IPS-15b (cell line): ENCODE measurements around the gene FAM168A.
A peak's percentile ranks its signal among the peaks of the same experiment; 100 is the strongest.

Source experiments
- H3K27me3 ChIP-seq: one replicate; pipeline ENCODE4 v1.6.1; 2013; ENCODE audit warnings: low read length; ENCODE audit not compliant: control insufficient read depth, insufficient read depth
- H3K36me3 ChIP-seq: one replicate; pipeline ENCODE4 v1.6.1; 2013; ENCODE audit warnings: low read length; ENCODE audit not compliant: control insufficient read depth, insufficient read depth
- H3K4me1 ChIP-seq: one replicate; pipeline ENCODE4 v1.6.1; 2013; ENCODE audit warnings: mild to moderate bottlenecking, low read length; ENCODE audit not compliant: control insufficient read depth, insufficient read depth
- H3K4me3 ChIP-seq: one replicate; pipeline ENCODE4 v1.5.1; 2013; ENCODE audit warnings: low read depth, low read length
- H3K9ac ChIP-seq: one replicate; pipeline ENCODE4 v1.6.1; 2013; ENCODE audit warnings: low read depth, mild to moderate bottlenecking, low read length
- H3K9me3 ChIP-seq: one replicate; pipeline ENCODE4 v1.6.1; 2013; ENCODE audit warnings: mild to moderate bottlenecking, low read length; ENCODE audit not compliant: control insufficient read depth, insufficient read depth

FAM168A gene

GRCh38 chr11:73365352-73366264 lies 232.3 kb downstream of the FAM168A start:
- H3K27me3 ChIP-seq = peaks cover 5% of the 10 kb centered on the region
- no peak overlapping the region for H3K9ac ChIP-seq
- no peak overlapping the region for H3K4me3 ChIP-seq
- H3K36me3 ChIP-seq = peaks cover 4% of the 10 kb centered on the region
- H3K4me1 ChIP-seq = no peaks in the 10 kb centered on the region
- H3K9me3 ChIP-seq = no peaks in the 10 kb centered on the region

DNA sequence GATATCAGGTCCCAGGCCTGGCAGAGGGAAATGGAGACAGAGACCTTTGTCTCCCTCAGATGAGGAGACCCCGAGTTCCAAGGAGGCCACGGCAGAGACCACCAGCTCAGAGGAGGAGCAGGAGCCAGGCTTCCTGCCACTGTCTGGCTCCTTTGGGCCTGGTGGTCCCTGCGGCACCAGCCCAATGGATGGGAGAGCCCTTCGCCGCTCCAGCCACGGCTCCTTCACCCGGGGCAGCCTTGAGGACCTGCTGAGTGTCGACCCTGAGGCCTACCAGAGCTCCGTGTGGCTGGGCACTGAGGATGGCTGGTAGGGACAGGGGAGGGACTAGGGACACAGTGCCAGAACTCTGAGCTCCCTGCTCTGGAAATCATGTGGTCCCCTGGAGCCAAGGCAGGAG lies 234.8 kb downstream of the FAM168A start:
- no peak overlapping the region for H3K9ac ChIP-seq
- peaks cover 4% of the 10 kb centered on the region for H3K36me3 ChIP-seq
- H3K4me1 ChIP-seq = no peaks in the 10 kb centered on the region
- no peaks in the 10 kb centered on the region for H3K9me3 ChIP-seq
- no peak overlapping the region for H3K4me3 ChIP-seq
- H3K27me3 ChIP-seq = peaks cover 5% of the 10 kb centered on the region

- peaks cover 4% of the 10 kb centered on the region for H3K36me3 ChIP-seq
- peaks cover 5% of the 10 kb centered on the region for H3K27me3 ChIP-seq
- peak overlapping the region; percentile 58 for H3K4me3 ChIP-seq
- no peak overlapping the region for H3K9ac ChIP-seq
- H3K9me3 ChIP-seq = no peaks in the 10 kb centered on the region
- no peaks in the 10 kb centered on the region for H3K4me1 ChIP-seq
These were observed 235.7 kb downstream of the FAM168A start for GRCh38 chr11:73361953-73362776.

DNA sequence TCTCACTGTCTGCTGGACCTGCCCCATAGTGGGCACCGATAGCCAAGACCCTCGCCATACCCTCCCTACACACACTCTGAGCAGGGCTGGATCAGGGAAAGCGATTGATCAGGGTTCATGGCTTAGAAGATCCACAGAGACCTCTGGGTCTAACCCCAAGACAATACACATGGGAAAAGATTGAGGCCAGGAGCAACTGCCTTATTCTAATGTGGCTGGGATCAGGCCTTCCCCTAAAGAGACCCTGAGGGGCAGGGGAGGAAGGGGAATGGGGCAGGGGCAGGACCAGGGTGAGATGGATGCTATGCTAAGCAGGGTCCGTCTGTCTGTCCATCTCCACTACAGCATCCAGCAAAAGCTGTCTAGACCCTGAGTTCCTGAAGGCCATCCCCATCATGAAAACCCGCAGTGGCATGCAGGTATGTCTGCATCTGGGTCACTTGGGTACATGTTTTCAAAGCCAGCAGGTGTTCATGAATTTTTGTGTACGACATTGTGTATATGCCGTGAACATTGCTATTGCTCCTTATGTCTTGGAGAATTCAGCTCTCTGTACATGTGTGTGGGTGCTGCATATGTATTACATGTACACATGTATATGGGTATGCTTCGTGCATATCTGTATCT lies 237.1 kb downstream of the FAM168A start:
- H3K27me3 ChIP-seq = peaks cover 5% of the 10 kb centered on the region
- no peaks in the 10 kb centered on the region for H3K9me3 ChIP-seq
- H3K9ac ChIP-seq = no peak overlapping the region
- H3K36me3 ChIP-seq = peaks cover 4% of the 10 kb centered on the region
- no peaks in the 10 kb centered on the region for H3K4me1 ChIP-seq
- H3K4me3 ChIP-seq = no peak overlapping the region

- Histone ChIP-seq H3K4me1 (no peaks in the 10 kb centered on the region), H3K9me3 (no peaks in the 10 kb centered on the region), H3K27me3 (peaks cover 5% of the 10 kb centered on the region), H3K9ac (no peak overlapping the region), H3K4me3 (no peak overlapping the region), H3K36me3 (no peaks in the 10 kb centered on the region)
These were observed 237.8 kb downstream of the FAM168A start for GRCh38 chr11:73359930-73360742.

DNA sequence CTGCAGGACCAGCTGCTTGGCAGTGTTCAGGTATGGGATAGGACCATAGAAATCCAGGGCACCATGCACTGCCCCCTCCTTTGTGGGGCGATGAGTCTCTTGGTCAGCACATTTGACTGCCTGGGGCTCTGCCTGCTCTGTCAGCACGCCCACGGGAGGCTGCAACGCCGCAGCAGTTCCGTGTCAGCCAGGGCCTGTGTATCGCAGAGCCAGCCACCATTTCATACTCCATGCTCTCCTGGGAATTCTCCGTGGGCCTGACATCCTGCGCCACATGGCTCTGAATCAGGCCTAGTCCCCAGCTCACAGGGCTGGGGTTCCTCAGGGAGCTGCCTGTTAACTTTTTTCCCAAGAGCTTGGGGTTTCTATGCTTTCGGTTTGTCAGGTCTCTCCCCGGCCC lies 238.6 kb downstream of the FAM168A start:
- Histone ChIP-seq H3K4me3 (no peak overlapping the region), H3K9ac (no peak overlapping the region), H3K27me3 (peaks cover 5% of the 10 kb centered on the region), H3K4me1 (no peaks in the 10 kb centered on the region), H3K36me3 (no peaks in the 10 kb centered on the region), H3K9me3 (no peaks in the 10 kb centered on the region)

- Histone ChIP-seq H3K27me3 (peaks cover 5% of the 10 kb centered on the region), H3K9ac (no peak overlapping the region), H3K9me3 (no peaks in the 10 kb centered on the region), H3K4me1 (no peaks in the 10 kb centered on the region), H3K4me3 (no peak overlapping the region), H3K36me3 (no peaks in the 10 kb centered on the region)
These were observed 239.8 kb downstream of the FAM168A start for GRCh38 chr11:73358071-73358470.

DNA sequence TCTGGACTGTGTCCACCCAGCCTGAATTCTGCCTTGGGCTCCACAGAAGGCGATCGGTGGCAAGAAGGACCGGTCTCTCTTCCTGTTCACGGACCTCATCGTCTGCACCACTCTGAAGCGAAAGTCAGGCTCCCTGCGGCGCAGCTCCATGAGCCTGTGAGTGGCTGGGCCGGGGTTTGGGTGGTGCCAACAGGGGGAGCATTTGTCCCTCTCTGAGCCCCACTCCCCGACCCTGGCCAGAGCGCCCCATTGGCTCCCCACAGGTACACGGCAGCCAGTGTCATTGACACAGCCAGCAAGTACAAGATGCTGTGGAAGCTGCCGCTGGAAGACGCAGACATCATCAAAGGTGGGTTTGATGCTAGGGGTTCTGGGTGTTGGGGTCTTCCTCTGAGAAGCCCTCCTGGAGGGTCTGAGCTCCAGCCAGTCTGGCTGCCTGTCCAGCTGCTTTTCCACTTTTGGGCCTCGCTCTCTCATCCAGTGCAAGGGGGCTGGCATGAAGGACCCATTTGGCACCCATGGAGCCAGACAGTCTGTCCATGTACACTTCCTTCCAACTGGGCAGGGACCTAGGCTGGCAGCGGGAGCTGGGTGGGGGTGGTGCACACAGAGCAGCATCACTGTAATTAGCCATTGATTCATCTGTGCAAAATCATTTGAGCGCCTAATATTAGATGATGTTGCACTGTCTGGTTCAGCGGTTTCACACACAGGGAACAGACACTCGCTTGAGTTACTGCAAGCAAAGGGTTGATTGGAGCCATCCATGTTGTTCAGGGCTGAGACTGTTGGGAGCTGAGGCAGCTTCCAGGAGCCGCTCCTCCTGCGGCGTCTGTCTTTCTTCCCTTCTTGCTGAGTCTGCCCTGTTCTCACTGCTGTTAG lies 240.7 kb downstream of the FAM168A start:
- no peaks in the 10 kb centered on the region for H3K9me3 ChIP-seq
- no peaks in the 10 kb centered on the region for H3K27me3 ChIP-seq
- no peak overlapping the region for H3K4me3 ChIP-seq
- H3K36me3 ChIP-seq = no peaks in the 10 kb centered on the region
- H3K4me1 ChIP-seq = no peaks in the 10 kb centered on the region
- no peak overlapping the region for H3K9ac ChIP-seq

DNA sequence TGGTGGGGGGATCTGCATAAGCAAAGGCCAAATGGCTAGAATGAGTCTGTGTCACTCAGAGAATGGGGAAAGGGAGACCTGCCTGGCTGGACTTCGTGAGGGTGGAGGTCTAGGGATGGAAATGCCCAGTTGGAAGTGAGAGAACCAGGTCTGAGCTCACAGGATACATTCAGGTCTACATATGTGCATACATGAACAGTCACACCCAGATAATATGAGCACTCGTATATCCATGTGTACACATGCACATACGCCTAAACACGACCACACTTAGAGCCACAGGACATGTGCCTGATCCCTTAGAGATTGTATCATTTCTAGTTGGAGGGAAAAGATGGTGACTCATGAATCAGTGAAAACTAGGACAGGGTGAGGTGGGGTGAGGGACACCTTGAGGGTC lies 242.8 kb downstream of the FAM168A start:
- Histone ChIP-seq H3K9ac (no peak overlapping the region), H3K9me3 (no peaks in the 10 kb centered on the region), H3K4me1 (no peaks in the 10 kb centered on the region), H3K36me3 (no peaks in the 10 kb centered on the region), H3K4me3 (no peak overlapping the region), H3K27me3 (no peaks in the 10 kb centered on the region)

GRCh38 chr11:73353422-73353821 lies 244.5 kb downstream of the FAM168A start:
- Histone ChIP-seq H3K9me3 (no peaks in the 10 kb centered on the region), H3K9ac (no peak overlapping the region), H3K4me3 (no peak overlapping the region), H3K4me1 (no peaks in the 10 kb centered on the region), H3K27me3 (no peaks in the 10 kb centered on the region), H3K36me3 (no peaks in the 10 kb centered on the region)
